GM19240 (cell line): ENCODE data around the gene CLDN9.
"Not testable (repeated sequence)": the region's sequence is repeated elsewhere in the genome, so short reads cannot be mapped to it uniquely, and the experiment has no call there.

Experiments used
- DNase-seq: peaks from one replicate; pipeline ENCODE4 v3.0.0; 2011; ENCODE audit warnings: low spot score; ENCODE audit not compliant: insufficient read length

Gene CLDN9

GRCh38 chr16:3054965-3055733, 42.4 kb downstream of the CLDN9 start:
- DNase-seq, result no peak

DNA sequence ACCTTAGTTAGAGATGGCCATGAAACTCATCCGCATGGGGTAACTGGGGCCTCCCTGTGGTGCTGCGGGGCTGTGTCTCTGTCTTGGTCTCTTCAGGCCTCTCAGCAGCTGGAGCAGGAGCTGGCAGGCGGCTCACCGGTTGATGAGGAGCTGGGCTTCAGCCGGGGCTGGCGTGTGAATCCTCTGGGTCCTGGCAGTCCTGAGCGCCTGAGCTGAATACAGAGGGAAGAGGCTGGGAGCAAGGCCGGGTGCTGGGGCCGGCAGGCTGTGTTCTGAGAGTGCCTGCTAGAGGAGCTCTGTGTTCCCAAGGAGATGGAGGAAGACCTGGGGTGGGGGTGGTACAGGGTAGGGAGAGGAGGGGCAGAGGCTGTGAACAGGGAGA, 43.0 kb downstream of the CLDN9 start:
- not testable (repeated sequence) for DNase-seq

DNA sequence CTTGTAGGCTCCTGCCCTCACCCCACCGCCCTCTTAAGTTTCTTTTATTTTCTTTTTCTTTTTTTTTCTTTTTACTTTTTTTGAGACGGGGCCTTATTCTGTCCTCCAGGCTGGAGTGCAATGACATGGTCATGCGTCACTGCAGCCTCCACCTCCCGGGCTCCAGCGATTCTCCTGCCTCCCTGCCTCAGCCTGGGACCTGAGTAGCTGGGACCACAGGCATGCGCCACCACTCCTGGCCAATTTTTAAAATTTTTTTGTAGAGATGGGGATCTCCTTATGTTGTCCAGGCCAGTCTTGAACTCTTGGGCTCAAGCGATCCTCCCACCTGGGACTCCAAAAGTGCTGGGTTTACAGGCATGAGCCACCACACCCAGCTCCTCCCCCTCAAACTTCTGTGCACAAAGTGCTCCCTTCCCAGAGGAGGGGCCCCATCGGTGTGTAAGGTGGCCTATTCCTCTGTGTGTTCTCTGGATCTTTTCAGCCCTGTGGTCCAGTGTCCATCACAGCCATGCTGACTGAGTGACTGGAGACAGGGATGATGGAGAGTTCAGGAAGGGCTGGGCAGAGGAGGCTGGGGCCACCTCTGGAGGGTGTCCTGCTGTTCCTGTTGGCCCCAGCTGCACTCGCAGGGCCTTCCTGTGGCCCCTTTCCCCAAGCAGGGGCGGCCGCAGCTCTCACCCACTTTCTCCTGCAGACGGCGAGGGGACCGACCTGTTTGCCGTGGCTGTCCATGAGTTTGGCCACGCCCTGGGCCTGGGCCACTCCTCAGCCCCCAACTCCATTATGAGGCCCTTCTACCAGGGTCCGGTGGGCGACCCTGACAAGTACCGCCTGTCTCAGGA, 43.8 kb downstream of the CLDN9 start:
- DNase-seq, result no peak

GRCh38 chr16:3057181-3058138, 44.7 kb downstream of the CLDN9 start:
- no peak for DNase-seq

GRCh38 chr16:3058139-3059030, 45.7 kb downstream of the CLDN9 start:
- DNase-seq, result no peak

- DNase-seq, result peak; percentile 91
Observed at GRCh38 chr16:3059041-3059722, 46.5 kb downstream of the CLDN9 start.

DNA sequence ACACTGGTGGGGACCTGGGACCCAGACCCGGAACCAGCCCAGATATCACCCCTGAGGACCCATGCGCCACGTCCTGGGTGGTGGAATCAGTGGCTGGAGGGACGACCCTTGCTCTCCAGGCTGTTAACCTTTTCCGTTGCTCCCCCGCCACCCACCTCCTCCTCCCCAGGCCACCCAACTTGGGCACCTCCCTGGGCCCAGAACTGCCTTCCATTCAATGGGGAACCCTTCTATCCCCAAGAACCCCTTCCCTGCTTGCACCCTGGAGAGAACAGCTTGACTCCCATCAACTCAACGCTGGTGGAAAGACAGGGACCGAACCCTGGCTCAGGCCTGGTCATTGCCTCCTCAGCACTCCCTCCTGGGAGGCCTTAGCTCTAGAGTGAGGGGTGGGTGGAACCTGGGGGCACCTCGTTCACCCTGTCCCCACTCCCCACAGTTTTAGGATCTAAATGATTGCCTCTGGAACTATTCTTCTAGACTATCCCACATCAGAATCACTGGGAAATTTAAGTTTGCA, 47.1 kb downstream of the CLDN9 start:
- no peak for DNase-seq

DNA sequence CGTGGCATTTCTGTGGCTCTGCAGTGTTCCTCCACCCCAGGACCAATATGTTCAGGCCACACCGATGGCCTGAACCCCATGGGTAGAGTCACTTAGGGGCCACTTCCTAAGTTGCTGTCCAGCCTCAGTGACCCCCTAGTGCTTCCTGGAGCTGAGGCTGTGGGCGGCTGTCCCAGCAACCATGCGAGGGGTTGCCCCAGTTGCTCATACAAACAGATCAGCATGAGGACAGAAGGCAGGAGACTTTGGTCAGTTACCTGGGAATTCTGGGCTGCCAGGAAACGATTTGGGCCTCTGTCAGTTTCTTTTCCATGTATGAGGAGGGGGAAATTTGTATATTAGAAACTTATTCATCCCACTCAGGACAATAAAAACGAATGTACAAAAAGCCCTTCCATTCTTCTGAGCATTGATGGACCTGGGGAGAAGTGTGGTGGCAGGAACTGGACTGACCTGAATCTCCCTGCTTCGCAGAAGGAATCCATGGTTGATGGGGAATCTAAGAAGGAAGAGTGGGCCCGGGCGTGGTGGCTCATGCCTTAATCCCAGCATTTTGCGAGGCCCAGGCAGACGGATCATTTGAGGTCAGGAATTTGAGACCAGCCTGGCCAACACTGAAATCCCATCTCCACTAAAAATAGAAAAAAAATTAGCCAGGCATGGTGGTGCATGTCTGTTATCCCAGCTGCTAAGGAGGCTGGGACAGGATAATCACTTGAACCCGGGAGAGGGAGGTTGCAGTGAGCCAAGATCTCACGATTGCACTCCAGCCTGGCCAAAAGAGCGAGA, 47.8 kb downstream of the CLDN9 start:
- no peak for DNase-seq

DNA sequence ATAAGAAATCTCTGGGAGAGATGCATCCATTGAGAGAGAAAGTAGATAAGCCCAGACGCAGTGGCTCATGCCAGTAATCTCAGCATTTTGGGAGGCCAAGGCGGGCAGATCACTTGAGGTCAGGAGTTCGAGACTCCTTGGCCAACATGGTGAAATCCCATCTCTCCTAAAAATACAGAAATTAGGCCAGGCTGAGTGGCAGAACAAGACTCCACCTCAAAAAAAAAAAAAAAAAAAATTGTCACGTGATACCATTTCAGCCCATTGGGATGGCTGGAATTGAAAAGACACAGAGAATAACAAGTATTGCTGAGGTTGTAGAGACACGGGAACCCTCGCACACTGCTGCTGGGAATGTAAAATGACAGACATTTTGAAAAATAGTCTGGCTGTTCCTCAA, 49.8 kb downstream of the CLDN9 start:
- DNase-seq, result no peak

- DNase-seq, result no peak
Observed at GRCh38 chr16:3063625-3064386, 51.1 kb downstream of the CLDN9 start.
